Stimulated activated CD4-positive, alpha-beta T cell treated with anti-CD3 and anti-CD28 coated beads, Interleukin-12 subunit alpha, Interleukin-12 subunit beta, amount 100 ng/mL, for 24 hours (primary cell): Measurements from ENCODE around the gene ESR2.
"Not testable (repeated sequence)": the region's sequence is repeated elsewhere in the genome, so short reads cannot be mapped to it uniquely, and the experiment has no call there.

Experiments used
- DNase-seq, 2 experiments: peaks; one replicate each; pipeline ENCODE4 v3.0.0-alpha.2; 2020; ENCODE audit warnings: low read depth in 2 of 2

Gene ESR2

GRCh38 chr14:64091217-64091616, 203.0 kb downstream of the ESR2 start:
- no peak for DNase-seq

GRCh38 chr14:64089920-64090319, 204.3 kb downstream of the ESR2 start:
- no peak for DNase-seq

- no peak for DNase-seq
These were observed 205.6 kb downstream of the ESR2 start for GRCh38 chr14:64088647-64088964.

GRCh38 chr14:64082837-64083236, 211.3 kb downstream of the ESR2 start:
- no peak for DNase-seq

GRCh38 chr14:64081174-64081746, 212.9 kb downstream of the ESR2 start:
- DNase-seq: no peak

GRCh38 chr14:64080452-64080851, 213.7 kb downstream of the ESR2 start:
- no peak for DNase-seq

- no peak for DNase-seq
These were observed 218.6 kb downstream of the ESR2 start for GRCh38 chr14:64075613-64076005.

- no peak for DNase-seq
These were observed 219.1 kb downstream of the ESR2 start for GRCh38 chr14:64074961-64075612.

DNA sequence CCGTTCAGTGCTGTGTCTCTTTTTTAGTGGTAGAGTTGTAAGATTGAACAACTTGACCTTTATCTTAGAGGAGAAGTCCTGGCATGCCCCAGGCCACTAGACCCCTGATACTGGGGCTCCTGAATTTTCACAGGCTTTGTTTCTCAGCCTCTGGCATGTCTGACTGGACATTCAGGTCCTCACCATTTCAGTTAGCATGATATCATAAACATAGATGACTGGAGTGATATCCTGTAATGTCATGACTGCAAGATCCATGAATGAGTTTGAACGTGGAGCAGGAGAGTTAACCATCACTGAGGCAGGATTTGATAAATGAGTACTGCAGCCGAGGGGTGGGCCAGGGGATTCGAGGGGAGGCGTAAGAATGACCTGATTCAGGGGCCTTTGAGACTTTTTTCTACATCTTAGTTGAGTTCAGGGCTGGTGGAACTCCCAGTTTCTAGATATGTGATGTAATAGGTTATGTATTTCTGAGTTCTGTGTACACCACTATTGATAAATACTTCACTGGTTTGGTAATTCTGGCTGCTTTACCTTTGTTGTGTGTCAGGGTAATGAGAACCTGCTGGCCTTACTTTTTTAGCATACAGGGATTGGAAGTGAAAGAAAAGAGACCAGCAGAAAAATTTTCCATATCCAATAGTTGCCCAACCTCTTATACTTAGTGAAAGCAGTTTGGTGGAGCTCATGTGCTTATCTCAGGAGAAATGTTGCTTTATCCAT, 224.4 kb downstream of the ESR2 start:
- DNase-seq: no peak

DNA sequence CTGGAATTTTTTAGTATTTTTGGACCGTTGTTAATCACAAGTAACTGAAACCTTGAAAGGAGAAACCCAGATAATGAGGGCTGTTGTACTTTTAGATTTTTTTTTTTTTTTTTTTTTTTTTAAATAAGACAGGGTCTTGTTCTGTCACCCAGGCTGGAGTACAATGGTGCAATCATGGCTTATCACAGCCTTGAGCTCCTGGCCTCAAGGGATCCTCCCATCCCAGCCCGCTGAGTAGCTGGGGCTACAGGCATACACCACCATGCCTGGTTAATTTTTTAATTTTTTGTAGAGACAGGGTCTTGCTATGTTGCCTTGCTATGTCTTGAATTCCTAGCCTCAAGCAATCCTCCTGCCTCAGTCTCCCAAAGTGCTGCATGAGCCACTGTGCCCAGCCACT, 229.7 kb downstream of the ESR2 start:
- no peak for DNase-seq

DNA sequence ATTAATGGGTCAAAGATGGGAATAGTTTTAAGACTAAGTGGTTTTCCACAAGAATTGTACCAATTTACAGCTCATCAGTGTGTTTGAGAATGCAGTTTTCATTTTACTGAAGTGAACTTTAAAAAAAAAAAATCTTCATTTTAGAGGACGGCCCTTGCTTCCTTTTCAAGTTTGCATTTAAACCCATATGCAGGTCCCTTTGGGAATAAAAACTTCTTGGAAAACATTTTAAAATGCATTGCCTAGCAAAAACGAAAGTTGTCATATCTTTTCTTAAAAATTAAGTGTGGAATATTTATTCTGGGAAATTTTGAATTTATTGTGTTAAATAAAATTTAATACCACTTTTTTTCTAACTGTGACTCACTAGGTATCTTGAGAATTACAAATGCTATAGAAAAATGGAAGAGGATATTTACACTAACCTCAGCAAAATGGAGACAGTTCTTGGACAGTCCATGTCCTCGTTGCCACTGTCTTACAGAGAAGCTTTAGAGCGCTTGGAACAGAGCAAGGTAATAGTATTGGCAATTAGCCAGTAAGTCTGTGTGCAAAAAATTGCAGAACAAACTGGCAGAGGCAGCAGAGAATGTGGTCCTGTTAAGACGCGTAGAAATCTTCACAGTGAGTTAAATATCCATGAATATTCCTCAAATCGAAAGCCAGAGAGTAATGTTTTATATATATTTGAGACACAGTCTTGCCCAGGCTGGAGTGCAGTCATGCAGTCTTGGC, 231.6 kb downstream of the ESR2 start:
- no peak for DNase-seq

- no peak for DNase-seq
These were observed 232.5 kb downstream of the ESR2 start for GRCh38 chr14:64061706-64062105.

GRCh38 chr14:64061115-64061514, 233.1 kb downstream of the ESR2 start:
- no peak for DNase-seq

DNA sequence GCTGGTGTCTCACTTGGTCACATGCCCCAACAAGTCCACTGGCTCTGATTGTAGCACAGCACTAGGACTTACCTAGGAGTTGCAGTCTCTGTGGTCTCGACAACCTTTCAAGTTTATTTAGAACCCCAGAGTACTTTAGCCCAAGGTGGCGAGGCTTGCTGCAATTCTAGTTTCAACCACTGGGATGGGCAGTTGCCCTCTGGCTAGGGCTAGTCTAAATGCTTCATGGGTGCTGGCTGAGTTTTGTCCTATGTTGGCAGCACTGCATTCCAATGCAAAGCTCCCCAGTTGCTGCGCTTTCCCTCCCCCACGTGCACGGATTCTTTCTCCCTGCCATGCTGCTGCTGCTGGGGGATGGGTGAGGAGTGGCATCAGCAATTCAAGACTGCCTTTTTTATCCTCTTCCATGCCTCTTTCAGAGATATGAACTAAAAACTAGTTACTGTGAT, 233.5 kb downstream of the ESR2 start:
- peak in 1 of 2 experiments; percentile 8 for DNase-seq

DNA sequence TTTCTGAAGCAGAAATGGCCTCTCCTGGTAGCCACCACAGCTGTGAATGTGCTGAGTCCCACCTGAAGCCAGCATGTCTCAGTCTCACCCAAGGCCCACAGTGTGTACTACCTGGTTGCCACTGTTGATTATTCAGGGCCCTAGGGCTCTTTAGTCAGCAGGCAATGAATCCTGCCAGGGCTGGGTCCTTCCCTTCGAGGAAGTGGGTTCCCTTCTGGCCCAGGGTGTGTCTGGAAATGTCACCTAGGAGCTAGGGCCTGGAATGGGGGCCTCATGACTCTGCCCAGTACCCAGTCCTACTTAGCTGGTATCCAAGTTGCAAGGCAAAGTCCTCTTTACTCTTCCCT, 234.0 kb downstream of the ESR2 start:
- no peak for DNase-seq

- DNase-seq: no peak
These were observed 234.5 kb downstream of the ESR2 start for GRCh38 chr14:64059454-64060198.

- DNase-seq: no peak
These were observed 240.2 kb downstream of the ESR2 start for GRCh38 chr14:64053694-64054669.

- DNase-seq: no peak
These were observed 244.4 kb downstream of the ESR2 start for GRCh38 chr14:64049616-64050381.

GRCh38 chr14:64045091-64045490, 249.1 kb downstream of the ESR2 start:
- DNase-seq: no peak

DNA sequence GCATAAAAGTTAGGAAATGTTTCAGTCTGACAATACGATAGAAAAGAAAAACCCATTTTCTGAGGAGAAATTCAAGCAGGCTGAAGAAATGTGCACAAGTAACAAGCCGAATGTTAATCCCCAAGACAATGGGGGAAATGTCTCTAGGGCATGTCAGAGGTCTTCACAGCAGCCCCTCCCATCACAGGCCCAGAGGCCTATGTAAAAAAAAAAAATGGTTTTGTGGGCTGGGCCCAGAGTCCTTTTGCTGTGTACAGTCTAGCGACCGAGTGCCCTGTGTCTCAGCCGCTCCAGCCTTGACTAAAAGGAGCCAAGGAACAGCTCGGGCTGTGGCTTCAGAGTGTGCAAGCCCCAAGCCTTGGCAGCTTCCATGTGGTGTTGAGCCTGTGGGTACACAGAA, 250.9 kb downstream of the ESR2 start:
- DNase-seq: not testable (repeated sequence)
